Stimulated activated CD8-positive, alpha-beta memory T cell treated with anti-CD3 and anti-CD28 coated beads, Interleukin-15, amount 100 ng/mL, for 1 hour (primary cell): Measurements from ENCODE around the gene LAMA5.

Experiments used
- DNase-seq: peaks from one replicate; pipeline ENCODE4 v3.0.0-alpha.2; 2020; ENCODE audit warnings: low read depth

LAMA5 gene

DNA sequence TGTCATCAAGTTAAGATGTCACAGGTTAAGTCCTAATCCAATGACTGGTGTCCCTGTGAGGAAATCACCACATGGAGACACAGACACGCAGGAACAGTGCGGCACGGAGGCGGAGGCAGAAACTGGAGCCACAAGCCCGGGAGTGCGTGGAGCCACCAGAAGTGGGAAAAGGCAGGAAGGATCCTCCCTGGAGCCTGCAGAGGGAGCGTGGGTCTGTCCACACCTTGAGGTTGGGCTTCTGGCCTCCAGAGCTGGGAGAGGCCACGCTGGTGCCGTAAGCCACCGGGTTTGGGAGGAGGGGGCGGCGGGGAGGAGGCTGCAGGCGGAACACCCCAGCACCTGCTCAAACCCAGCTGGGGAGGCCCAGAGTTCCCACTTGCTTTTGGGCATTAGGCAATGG is 36.2 kb upstream of the LAMA5 start:
- DNase-seq, result no peak

DNA sequence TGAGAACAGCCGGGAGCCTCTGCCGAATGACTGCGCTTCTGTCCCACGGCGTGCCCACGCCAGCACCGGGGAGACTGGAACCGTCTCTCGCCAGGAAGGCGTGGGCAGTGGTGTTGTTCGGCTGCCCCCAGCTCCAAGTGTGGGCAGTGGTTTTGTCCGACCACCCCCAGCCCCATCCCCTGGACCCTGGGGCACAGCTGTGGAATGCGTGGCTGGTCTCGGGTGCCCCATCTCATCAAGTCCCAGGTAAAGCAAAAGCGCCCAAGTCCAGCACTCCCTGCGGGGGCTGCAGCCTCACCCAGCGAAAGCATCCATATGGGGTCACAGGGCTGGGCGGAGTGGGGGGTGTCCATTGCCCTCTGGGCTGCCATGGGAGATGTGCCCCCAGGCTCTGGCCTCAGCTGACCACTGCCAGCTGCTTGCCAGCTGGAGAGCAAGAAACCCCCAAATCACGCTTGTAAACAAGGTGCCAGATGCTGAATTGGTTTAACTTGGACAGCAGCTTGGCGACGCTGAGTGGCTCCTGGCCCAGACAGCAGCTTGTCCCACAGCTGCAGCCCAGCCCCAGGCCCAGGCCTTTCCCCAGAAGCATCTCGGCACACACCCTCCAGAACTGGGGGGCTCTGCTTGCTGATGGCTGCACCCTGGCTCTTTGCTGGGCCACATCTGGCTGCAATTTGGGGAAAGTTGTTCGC is 35.5 kb upstream of the LAMA5 start:
- no peak for DNase-seq

DNA sequence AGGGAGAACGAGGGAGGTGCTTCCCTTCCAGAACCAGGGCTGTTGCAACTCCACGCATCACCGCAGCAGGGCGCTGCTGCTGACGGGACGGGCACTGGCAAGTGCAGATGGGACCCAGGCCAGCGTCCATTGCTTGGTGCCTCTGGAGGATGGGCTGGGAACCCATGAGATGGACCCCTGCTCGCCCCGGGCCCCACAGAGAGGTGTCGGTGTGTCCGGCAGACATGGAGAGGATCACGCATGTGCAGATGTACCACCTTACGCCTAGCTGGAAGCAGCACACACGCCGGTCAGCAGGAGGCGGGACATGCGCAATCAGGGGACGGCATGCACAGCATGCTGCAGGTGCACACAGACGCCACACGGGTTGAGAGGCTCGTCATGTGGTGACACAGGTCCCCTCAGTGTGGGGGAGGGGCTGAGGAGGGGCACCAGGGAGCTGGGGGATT is 34.2 kb upstream of the LAMA5 start:
- DNase-seq, result no peak

DNA sequence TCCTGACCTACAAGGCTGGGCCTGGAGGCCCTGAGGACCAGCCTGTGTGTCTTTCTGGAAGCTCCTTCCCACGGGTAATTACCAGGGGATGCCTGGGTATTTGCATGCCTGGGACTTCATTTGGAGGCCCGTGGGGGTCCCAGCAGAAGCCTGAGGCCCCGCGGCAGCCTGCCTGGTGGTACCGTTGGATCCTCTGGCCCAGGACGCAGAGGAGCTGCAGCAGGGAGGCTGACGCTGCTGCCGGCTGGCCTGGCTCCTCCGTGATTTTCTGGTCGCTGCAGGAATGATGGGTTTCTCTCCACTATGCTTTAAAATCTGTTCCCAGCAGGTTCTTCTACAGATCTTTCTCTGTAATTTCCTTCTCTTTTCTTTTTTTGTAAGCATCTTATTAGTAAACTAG is 33.4 kb upstream of the LAMA5 start:
- DNase-seq, result no peak

DNA sequence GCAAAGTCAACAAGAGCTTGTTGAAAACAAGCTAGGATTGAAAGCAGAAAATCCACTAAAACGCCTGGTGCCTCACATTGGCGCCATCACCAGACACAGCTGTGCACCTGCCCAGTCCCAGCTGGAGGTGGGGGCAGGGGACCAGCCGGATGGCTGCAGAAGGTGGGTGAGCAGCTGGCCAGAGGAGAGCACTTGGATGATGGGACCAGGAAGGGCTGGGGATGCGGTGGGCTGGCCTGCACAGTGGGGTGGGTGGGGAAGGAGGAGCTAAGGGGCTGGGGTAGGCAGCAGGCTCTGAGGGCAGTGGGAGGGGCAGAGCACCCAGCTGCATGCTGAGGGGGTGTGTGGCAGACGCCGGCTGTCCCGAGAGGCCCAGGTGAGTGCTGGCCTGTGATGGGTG is 32.9 kb upstream of the LAMA5 start:
- no peak for DNase-seq

DNA sequence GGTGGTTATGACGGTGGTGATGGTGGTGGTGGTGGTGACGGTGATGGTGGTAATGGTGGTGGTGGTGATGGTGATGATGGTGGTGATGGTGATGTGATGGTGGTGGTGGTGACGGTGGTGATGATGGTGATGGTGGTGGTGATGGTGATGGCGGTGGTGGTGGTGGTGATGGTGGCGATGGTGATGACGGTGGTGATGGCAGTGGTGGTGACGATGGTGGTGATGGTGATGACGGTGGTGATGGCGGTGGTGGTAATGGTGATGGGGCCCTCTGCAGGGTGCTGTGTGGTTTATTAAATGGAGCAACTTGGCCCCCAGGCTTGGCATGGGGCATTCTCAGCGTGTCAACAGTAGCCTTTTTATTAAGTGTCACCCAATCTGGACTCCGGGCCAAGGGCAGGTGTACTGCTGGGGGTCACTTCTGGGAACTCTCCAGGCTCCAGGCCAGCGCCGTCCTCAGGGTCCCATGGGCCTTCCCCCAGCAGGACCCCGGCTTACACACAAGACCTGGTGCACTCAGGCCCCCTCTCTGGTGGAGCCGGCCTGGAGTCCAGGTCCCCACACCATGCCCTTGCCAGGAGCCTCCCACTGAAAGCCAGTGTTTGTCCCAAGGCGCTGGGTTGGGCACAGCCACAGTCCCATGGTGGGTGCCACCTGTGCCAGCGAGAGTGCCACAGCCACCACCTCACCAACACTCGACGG is 31.2 kb upstream of the LAMA5 start:
- no peak for DNase-seq

DNA sequence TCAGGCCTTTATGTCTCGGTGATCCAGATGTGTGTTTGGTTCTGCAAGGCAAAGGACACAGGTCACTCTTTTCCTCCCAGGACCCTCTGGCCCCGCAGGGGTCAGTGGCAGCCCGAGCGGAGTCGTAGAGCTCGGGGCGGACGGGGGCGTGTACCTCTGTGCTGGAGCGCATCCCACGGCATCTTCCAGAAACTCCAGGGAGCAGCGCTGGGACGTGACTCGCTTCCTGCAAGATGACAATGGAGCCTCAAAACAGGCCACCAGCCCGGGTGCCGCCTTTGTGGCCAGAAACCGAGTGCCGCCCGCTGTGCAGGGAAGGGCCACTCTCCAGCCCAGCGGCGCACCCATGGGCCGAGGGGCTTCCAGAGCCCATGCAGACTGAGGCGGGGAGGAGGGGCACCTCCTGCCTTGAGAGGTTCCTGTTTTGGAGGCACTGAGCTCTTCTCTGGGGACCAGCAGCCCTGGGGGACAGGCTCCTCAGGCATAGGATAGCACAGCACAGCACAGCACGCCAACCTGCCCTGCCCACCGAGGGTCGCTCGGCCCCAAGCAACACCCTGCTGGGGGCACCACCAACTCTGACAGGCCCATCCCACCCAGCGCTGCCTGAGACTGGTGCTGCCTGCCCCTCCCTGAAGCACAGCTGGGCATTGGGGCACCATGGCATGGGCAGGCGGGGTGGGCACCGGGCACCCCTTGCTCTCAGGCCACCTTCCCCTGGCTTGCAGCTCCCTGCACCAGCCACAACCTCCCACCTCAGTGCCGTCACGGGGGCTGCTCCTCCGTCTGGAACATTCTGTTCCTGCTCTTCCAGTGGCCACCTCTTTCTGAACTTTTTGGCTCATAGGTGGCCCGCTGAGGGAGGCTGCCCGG is 29.5 kb upstream of the LAMA5 start:
- no peak for DNase-seq

DNA sequence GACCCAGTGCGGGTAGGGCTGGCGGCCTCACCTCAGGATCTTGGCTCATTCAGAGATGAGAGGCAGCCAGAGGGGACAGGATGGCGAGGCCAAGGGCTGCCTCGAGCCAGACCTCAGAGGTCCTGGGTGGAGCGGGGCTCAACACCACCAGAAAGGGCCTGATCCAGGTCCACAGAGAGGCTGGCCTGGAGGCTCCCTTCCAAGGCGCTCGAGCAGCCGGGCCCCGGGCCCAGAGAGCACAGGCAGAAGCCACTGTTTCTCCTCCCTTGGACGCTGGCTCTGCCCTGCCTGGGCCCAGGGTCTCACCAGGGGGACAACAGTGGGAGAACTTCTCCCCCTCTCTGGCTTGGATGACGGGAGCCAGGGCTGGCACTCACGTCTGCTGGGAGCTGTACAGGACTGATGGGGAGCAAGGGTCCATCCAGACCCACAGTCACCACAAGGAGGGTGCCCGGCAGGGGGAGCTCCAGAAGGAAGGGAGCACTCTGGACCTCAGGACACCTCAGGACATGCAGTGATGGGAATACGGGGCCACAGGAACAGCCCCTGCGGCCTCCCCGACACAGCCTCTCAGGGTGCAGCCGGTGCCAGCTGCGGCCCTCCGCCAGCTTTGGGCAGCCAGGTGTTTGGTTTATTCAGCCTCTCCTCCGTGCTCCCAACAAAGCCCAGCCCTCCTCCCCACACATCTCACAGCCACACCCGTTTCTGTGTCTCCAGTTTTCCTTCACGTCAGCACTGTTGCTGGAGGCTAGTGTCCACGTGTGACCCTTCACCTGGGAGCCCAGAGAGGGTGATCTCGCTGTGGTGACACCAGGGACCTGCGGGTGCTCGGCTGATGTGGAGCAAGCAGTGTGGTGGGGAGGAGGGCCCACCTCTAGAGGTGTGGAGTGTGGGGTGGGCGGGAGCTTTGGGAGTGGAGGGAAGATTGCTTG is 28.5 kb upstream of the LAMA5 start:
- DNase-seq, result no peak

DNA sequence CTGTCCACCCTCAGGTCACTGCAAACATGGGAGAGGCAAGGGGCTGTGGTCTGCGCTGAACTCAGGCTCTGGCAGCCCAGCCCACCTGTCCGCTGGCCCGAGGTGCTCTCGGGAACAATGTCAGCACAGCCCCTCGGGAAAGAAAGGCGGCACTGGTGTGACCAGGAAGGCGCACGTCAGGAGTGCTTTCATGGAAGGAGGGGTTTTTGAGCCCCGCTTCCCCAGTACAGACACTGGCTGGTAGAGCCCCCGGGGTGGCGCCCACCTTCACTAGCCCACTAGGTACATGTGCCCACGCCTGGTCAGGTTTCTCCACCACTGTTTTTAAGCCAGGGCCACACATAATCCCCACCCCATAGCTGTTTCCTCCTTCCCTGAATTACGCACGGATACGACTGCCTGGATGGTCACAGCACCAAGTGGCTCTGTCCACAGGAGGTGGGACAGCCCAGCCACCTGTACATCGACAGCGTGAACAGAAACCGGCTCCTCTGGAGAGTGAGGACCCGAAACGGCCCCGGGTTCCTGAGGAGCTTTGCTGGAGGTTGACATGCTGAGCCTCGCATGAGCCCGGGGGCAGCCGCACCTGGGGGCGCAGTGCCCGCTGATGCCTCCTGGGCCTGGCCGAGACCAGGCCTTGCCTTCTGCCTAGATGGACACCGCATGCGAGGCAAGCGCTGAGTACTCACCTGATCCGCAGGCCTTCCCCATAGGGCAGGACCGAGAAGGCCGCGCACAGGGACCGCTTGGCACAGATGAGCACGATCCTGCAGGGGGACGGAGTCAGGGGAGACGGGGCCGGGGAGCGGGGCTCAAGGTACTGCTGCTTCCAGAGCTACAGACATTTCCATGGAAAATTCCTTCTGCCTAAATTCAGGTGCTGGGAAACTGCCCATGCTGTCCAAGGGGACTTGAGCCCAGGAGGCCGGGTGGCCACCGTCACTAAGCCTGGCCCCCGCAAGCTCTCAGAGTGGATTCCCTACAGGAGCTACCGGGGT is 27.4 kb upstream of the LAMA5 start:
- no peak for DNase-seq

DNA sequence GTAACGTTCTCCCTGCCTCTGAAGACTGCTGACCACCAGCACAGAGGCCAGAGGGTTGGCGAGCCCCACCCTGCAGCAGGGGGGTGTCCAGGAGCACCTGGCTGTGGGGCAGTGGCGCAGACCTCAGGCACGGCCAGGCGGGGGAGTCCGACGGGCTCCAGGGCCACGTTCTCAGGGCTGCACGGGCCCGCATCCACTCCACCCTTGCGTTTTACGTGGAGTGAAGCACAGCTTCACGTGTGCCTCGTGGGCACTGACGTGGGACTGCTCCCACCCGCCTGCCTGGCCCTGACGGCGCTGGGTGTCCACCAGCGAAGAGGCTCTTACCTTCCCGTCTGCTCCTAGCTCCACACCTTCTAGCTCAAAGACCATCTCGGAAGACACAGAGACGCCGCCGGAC is 26.7 kb upstream of the LAMA5 start:
- no peak for DNase-seq

DNA sequence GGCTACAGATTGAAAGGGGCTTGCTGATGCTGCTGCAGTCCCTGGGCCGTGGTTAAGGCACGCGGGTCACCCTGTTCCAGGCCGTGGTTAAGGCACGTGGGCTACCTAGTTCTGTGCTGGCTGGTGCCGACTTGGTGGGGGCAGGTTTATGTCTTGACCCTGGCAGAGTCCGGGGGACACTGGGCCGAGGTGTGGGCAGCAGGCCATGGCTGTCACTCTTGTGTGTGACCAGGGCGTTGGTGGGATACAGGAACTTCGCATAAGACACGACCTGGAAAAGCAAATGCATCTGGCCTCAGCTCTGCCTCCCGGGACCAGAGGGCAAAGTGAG is 26.2 kb upstream of the LAMA5 start:
- DNase-seq, result no peak

DNA sequence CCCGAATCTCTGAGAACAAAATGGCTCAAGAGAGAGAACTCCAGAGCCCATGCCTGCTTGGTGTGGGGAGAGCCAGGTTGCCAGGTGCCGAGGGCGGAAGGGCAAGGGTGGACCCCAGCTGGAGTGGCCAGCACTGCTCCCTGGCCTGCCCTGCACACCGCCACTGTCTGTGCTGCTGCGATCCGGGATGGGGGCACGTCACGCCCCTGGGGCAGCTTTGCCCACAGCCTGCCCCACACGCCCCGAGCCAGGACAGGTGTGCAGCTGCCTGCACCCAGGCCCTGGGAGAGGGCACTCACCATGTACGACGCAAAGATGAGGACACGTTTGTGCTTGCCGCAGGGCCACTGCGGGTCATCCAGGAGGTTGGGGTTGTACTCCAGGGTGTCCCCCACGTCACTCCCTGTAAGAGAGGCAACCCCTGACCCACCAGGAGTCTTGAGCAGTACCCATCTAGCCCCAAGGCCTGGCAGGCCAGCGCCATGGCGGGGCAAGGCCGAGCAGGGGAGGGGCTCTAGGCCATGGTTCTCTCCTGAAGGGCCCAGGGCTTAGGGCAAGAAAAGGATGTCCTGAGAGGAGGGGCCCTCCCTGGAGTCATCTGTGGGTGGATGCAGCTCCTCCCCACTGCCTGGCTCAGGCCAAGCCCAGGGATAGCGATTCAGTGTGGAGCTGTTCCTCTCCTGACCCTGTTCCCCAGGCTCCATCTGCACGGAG is 25.7 kb upstream of the LAMA5 start:
- DNase-seq, result no peak

DNA sequence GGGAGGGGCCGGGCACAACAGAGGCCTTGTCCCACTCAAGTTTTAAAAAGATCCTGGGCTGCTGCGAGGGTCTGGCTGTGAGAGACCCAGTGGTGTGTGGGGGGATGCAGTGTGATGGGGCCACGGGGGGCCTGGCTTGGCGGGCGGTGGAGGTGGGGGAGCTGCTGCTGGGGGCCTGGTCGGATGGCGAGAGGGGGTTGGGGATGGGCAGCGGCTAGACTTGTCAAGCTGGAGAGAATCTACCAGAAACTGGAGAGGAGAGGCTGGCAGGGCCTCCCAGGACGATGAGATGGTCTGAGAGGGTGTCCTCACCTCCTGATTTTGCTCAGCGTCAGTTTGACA is 24.9 kb upstream of the LAMA5 start:
- DNase-seq, result no peak

DNA sequence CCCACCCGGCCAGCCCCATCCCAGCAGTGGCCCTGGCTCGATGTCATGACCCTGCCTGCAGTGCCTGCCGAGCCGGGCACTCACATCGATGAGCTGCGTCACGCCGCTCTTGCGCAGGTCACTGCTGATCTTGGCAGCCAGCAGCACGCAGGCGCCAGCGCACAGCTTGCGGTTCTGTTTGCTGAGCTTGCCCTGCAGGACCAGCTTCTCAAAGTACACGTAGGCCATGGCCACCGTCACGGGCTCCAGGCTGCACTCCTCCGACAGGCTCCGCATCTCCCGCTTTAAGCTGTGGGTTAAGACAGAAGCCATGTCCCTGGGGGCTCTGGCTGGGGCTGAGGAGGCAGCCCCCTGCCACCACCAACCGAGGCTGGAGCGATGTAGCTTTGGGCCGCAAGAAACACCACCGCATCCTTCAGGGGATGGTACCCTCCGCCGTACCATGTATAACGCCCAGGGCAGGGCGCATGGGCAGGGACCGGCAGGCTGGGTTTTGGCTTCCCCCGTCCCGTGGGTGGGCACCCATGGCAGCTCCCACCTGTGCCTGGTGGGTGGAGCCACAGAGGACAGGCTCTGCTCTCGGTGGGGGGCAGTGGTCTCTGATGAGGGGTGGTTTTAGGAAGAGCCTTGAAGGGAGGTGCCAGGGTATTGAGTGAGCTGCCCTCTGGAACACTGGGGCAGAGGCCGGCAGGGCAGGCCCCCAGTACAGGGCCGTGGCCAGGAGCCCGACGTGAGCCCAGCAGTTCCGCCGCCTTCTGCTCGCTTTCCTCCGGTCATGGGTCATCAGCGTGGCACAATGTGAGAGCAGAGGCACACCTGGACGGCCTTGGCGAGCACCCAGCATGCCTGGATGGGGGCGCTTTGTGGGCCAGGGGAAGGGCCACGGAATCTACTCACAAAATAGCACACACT is 24.3 kb upstream of the LAMA5 start:
- no peak for DNase-seq

DNA sequence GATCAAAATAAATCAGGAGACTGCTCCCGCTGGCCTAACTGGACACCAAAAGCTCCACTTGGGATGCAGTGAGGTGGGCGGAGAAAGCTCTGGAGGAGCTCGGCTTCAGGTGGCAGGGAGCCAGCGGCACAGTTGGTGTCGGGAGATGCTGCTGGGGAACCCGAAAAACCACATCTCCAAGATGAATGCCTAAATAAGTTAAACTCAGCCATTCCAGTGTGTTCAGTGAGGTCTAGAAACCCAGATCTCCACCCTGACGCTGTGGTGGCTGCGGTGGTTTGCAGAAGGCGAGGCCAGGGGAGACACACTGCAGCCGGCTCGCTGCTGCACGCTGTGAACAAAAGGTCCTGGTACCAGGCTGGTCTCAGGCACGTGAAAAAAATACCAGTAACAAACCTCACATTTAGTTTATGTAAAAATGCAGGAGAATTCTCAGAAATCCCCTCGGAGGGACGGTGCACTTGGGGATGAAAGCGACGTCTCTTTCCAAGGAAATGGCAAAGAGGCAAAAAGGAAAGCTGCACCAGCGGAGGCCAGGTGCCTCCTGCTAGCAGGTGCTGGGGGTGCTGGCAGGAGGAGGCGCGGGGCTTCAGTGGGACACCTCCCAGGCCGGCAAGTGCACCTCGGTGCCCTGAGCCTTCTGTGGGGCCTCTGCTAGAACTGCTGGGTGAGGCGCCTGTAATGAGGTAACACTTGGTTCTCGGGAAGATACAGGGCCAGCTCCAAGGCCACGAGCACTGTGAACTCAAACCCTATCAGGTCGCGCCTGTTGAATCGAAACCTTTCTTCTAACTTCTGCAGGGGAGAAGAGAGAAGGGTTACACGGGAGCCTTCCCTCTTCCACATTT is 23.4 kb upstream of the LAMA5 start:
- DNase-seq, result no peak

DNA sequence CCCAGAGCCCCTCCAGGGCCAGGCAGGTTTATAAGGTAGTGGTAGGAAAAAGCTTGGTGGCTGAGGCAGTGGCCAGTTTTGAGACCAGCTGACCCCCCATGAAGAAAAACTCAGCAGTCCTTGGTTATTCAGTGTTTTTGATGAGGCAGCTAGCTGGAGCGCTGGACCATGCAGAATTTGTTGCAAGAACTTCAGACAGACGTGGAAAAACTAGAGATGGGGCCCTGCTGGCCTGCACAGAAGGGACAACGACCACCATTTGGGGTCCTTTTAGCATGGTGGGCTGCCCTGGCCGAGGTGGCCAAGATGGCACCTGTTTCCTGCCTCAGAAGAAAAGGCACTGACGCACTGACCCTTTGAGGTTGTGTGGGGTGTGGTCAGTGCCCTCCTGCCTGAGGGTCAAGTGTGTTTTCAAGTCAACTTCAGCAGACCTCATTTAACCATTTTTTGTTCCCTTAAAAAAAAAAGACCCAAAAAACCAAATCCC is 22.5 kb upstream of the LAMA5 start:
- no peak for DNase-seq

DNA sequence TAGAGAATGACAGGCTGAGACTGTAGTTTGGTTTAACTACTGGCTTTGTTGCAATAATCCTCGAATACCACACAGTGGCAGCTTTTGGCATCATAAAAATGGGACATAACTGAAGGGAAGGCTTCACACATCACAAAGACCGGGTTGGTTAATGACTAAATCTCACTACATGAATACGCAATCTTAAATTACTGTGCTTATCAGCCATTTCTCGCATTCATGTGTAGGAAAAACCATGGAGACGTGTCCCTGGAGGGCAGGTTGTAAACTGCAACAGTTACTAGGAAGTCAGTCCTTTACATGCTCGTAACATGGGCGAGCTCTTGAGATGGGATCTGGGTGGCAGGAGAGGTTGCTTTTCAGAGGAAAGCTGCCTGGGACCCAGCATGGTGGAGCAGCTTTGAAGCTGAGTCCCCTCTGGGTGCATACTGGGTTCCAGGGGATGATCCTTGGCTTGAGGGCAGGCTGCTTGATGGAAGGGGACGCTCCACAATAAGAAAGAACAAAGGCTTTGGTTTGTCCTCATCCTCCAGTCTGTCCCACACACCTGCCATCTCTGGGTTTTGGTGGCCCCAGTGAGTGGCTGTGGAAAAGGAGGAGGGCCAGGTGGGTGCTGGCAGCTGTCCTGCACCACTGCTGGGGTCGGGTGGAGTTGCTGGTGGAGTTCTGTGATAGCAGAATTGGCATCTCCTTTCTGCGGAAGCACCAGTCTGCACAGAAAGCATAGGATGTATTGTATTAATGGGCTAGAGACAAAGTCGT is 21.9 kb upstream of the LAMA5 start:
- no peak for DNase-seq
